ENCODE results near the gene HPCAL1. TPM values are rescaled to one million over a fixed set of nuclear protein-coding genes. Genes with fewer than 3 reads are reported as not detected.

Gene HPCAL1
- total and polyA plus RNA-seq, 2 of the 4 experiments (the other 2 are of a cell fraction), result 8.2 to 33.7 TPM

DNA sequence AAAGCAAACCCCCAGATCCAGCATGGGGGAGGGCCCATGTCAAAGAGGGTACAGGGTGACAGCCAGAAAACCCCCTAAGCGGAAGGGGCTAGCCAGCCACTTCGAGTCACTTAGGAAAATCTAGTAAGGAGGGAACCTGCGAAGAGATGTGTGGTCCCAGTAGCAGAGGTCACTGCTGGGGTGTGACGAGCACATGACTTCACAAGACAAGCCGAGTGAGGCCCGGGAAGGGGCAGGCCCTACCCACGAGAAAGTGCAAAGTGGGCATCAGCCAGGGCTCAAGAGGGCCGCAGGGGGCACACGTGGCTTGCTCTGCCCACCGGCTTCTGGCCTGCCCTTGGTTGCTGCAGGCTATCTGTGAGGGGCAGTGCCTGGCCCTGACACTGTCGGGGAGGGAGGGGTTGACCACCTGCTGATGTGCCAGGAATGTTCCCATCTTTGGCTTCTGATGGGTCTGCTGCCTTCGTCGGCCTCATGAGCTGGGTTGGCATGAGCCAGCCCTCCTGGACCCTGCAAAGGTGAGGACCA lies 133.9 kb downstream of the HPCAL1 start:
- no peak for ATAC-seq (ENCODE audit: low read depth)
- Histone ChIP-seq H4K8ac (ENCODE audit: low read depth in 2 of 2, low read length in 2 of 2) (no peak overlapping the region), H4K91ac (ENCODE audit: insufficient read depth, low read depth, low read length) (no peak overlapping the region), H2AFZ (replicated peaks; ENCODE audit: low read length, poor library complexity) (no peak overlapping the region), H3K27me3 (ENCODE audit: control insufficient read depth, insufficient read depth, low read length) (no peaks in the 10 kb centered on the region), H4K20me1 (ENCODE audit: insufficient read depth, low read length) (peaks cover 5% of the 10 kb centered on the region; the same call in 1 of the 2 replicates), H2BK5ac (ENCODE audit: low read depth, low read length, poor library complexity, severe bottlenecking) (no peak overlapping the region), H3K4me1 (ENCODE audit: control insufficient read depth, insufficient read depth, low read length) (no peaks in the 10 kb centered on the region), H2AK5ac (ENCODE audit: low read depth, low read length) (no peak overlapping the region), H3K56ac (ENCODE audit: extremely low read depth, insufficient read depth, low read length) (no peak overlapping the region), H2AK9ac (replicated peaks; ENCODE audit: low read depth, low read length, poor library complexity) (no peak overlapping the region), H3K23ac (ENCODE audit: low read depth, low read length) (no peak overlapping the region), H3K4me2 (ENCODE audit: low read depth, low read length) (no peak overlapping the region), H2BK15ac (ENCODE audit: low read depth, low read length) (no peak overlapping the region), H3K9me3 (ENCODE audit: control insufficient read depth, insufficient read depth, low read length) (no peaks in the 10 kb centered on the region), H3K18ac (ENCODE audit: low read depth, low read length) (no peak overlapping the region), H3K79me1 (ENCODE audit: low read depth in 1 of 2, low read length in 2 of 2) (no peaks in the 10 kb centered on the region; a peak in 1 of 4 replicates), H3K4ac (ENCODE audit: low read depth, low read length) (no peak overlapping the region), H3K36me3 (ENCODE audit: control insufficient read depth, insufficient read depth, low read length) (peaks cover 18% of the 10 kb centered on the region), H3K14ac (replicated peaks; ENCODE audit: low read depth, low read length) (no peak overlapping the region), H2BK20ac (ENCODE audit: low read depth, low read length) (no peak overlapping the region), H3K9me1 (ENCODE audit: insufficient read depth, low read length) (peaks cover 5% of the 10 kb centered on the region), H4K5ac (ENCODE audit: low read depth, low read length) (no peak overlapping the region), H3K9ac (ENCODE audit: low read depth, low read length) (no peak overlapping the region), H3K27ac (ENCODE audit: insufficient read depth, low read length) (no peak overlapping the region), H3K4me3 (ENCODE audit: insufficient read depth, low read depth, low read length) (no peak overlapping the region), H2BK120ac (ENCODE audit: low read depth, low read length) (no peak overlapping the region)
- CTCF ChIA-PET, result interaction anchor here (1.5 to 2.5 kb wide), 2 partner anchors 364 to 365 kb away, joined by 5 to 29 read pairs; no protein-coding TSS in a partner anchor
- DNase-seq, result no peak
- in situ Hi-C loops (cut with MboI; ENCODE audit: low sequenced_read_pairs) (no loop called here), dilution Hi-C loops (cut with HindIII; ENCODE audit: low sequenced_read_pairs, unreplicated experiment) (no loop called here), intact Hi-C loops (cut with micrococcal nuclease) (no loop called here)
- WGBS, 2 experiments (ENCODE audit: extremely low coverage in 2 of 2, insufficient read length in 1 of 2), result 87% methylated on average over 6 of the region's 13 CpGs; no CpG with 5 or more reads in 1 of the 2 experiments
- no TSS peak for BruUV-seq (replicated peaks)
- TF ChIP-seq MAZ (IDR thresholded peaks at IDR 0.05; ENCODE audit: borderline replicate concordance, low read depth, low read length) (no peak), FOS (IDR thresholded peaks at IDR 0.05; ENCODE audit: low read depth, low read length) (no peak), RCOR1 (IDR thresholded peaks at IDR 0.05; ENCODE audit: insufficient replicate concordance, low read length) (no peak), MAFK (IDR thresholded peaks at IDR 0.05; ENCODE audit: low read depth, low read length) (no peak), POLR2A (IDR thresholded peaks at IDR 0.05; ENCODE audit: low read depth, low read length) (no peak), BHLHE40 (IDR thresholded peaks at IDR 0.05; ENCODE audit: low read depth, low read length) (no peak), CHD1 (IDR thresholded peaks at IDR 0.05; ENCODE audit: low read depth, low read length) (no peak), MXI1 (IDR thresholded peaks at IDR 0.05; ENCODE audit: borderline replicate concordance, low read depth, low read length) (no peak), SMC3 (IDR thresholded peaks at IDR 0.05; ENCODE audit: low read depth, low read length) (no peak), NFE2L2 (IDR thresholded peaks at IDR 0.05; ENCODE audit: low read depth, low read length) (no peak), CEBPB (IDR thresholded peaks at IDR 0.05; ENCODE audit: low read depth, low read length) (no peak)
- TF ChIP-seq, protein P1, sequence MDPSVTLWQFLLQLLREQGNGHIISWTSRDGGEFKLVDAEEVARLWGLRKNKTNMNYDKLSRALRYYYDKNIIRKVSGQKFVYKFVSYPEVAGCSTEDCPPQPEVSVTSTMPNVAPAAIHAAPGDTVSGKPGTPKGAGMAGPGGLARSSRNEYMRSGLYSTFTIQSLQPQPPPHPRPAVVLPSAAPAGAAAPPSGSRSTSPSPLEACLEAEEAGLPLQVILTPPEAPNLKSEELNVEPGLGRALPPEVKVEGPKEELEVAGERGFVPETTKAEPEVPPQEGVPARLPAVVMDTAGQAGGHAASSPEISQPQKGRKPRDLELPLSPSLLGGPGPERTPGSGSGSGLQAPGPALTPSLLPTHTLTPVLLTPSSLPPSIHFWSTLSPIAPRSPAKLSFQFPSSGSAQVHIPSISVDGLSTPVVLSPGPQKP (IDR thresholded peaks at IDR 0.05; ENCODE audit: borderline replicate concordance, low read depth, low read length), result no peak
- TF ChIP-seq, protein P2, sequence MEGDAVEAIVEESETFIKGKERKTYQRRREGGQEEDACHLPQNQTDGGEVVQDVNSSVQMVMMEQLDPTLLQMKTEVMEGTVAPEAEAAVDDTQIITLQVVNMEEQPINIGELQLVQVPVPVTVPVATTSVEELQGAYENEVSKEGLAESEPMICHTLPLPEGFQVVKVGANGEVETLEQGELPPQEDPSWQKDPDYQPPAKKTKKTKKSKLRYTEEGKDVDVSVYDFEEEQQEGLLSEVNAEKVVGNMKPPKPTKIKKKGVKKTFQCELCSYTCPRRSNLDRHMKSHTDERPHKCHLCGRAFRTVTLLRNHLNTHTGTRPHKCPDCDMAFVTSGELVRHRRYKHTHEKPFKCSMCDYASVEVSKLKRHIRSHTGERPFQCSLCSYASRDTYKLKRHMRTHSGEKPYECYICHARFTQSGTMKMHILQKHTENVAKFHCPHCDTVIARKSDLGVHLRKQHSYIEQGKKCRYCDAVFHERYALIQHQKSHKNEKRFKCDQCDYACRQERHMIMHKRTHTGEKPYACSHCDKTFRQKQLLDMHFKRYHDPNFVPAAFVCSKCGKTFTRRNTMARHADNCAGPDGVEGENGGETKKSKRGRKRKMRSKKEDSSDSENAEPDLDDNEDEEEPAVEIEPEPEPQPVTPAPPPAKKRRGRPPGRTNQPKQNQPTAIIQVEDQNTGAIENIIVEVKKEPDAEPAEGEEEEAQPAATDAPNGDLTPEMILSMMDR (conservative IDR thresholded peaks at IDR 0.05; ENCODE audit: low read depth, low read length), result no peak
- TF ChIP-seq, protein P3, sequence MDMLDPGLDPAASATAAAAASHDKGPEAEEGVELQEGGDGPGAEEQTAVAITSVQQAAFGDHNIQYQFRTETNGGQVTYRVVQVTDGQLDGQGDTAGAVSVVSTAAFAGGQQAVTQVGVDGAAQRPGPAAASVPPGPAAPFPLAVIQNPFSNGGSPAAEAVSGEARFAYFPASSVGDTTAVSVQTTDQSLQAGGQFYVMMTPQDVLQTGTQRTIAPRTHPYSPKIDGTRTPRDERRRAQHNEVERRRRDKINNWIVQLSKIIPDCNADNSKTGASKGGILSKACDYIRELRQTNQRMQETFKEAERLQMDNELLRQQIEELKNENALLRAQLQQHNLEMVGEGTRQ (IDR thresholded peaks at IDR 0.05; ENCODE audit: low read depth, low read length), result no peak
- POLR2A ChIA-PET (ENCODE audit: unreplicated experiment), result no interaction called here
